ENCODE results near the gene XYLT2. TPM values are rescaled to one million over a fixed set of nuclear protein-coding genes. Genes with fewer than 3 reads are reported as not detected.

XYLT2 gene
- total and polyA plus RNA-seq, 10 of the 15 experiments (the other 5 are each of a cell fraction or from before 2014, with no cell fraction given): 0.82 to 20.6 (median 13.0) TPM

DNA sequence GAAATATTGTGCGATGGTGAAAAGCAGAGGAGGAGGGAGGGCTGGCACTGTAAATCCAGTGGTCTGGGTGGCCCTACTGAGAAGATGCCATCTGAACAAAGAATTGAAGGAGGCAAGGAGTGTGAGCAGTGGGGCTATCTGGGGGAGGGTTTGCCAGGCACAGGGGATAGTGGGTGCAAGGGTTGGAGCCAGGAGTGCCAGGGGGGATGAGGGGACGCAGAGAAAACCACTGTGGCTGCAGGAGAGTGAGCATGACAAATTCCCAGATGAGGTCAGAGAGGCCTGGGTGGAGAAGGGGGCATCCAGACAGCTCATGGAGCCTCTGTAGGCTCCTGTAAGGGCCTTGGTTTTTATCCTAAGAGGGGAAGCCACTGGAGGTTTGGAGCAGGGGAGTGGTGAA, 4.8 kb downstream of the XYLT2 start:
- Histone ChIP-seq H3K27ac (ENCODE audit: control insufficient read depth, insufficient read depth) (no peak overlapping the region), H3K4me2 (ENCODE audit: control insufficient read depth, insufficient read depth) (no peak overlapping the region), H3K9ac (ENCODE audit: control insufficient read depth, insufficient read depth, low read length) (no peak overlapping the region), H2AFZ (ENCODE audit: control insufficient read depth, low read depth, low read length) (no peak overlapping the region), H3K36me3 (ENCODE audit: control insufficient read depth in 2 of 2, insufficient read depth in 2 of 2, low read length in 1 of 2) (peaks cover 3 to 15% of the 10 kb centered on the region in 2 experiments; a peak in 3 of 4 replicates), H4K20me1 (ENCODE audit: control insufficient read depth, insufficient read depth) (no peaks in the 10 kb centered on the region), H3K79me2 (ENCODE audit: control insufficient read depth, insufficient read depth, low read length) (peaks cover 5% of the 10 kb centered on the region), H3K9me3 (replicated peaks; ENCODE audit: control insufficient read depth, insufficient read depth, low read length) (no peaks in the 10 kb centered on the region), H3K4me3 (no peak overlapping the region), H3K4me1 (ENCODE audit: control insufficient read depth, insufficient read depth, low read length) (no peaks in the 10 kb centered on the region; the same call in 1 of the 2 replicates), H3K27me3 (replicated peaks in 1 of 2; ENCODE audit: control insufficient read depth in 2 of 2, insufficient read depth in 2 of 2, low read length in 1 of 2) (no peaks in the 10 kb centered on the region)
- ATAC-seq (no peak), DNase-seq (ENCODE audit: low read depth, low spot score) (no peak), FAIRE-seq (no peak)
- ChIA-PET CTCF (interaction anchor here (8.0 kb wide), 1 partner anchor 11 kb away, joined by 68 read pairs; no protein-coding TSS in a partner anchor), POLR2A (no interaction called here), RAD21 (ENCODE audit: unreplicated experiment) (no interaction called here), SMC1A (ENCODE audit: uncharacterized antibody, unreplicated experiment) (no interaction called here)
- WGBS (ENCODE audit: insufficient coverage, insufficient replicate concordance, low lambda C conversion rate, missing lambda C conversion rate): 91% methylated on average over 2 of the region's 2 CpGs
- in situ Hi-C loops (cut with MboI) (no loop called here), intact Hi-C loops (cut with micrococcal nuclease; ENCODE audit: unreplicated experiment) (no loop called here)
- BruUV-seq (replicated peaks): no TSS peak
- TF ChIP-seq, protein P1, sequence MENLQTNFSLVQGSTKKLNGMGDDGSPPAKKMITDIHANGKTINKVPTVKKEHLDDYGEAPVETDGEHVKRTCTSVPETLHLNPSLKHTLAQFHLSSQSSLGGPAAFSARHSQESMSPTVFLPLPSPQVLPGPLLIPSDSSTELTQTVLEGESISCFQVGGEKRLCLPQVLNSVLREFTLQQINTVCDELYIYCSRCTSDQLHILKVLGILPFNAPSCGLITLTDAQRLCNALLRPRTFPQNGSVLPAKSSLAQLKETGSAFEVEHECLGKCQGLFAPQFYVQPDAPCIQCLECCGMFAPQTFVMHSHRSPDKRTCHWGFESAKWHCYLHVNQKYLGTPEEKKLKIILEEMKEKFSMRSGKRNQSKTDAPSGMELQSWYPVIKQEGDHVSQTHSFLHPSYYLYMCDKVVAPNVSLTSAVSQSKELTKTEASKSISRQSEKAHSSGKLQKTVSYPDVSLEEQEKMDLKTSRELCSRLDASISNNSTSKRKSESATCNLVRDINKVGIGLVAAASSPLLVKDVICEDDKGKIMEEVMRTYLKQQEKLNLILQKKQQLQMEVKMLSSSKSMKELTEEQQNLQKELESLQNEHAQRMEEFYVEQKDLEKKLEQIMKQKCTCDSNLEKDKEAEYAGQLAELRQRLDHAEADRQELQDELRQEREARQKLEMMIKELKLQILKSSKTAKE (IDR thresholded peaks at IDR 0.05; ENCODE audit: low read depth, poor library complexity, severe bottlenecking): no peak
- TF ChIP-seq RAD21 (IDR thresholded peaks at IDR 0.05; ENCODE audit: insufficient read depth, low read depth, low read length) (no peak), RCOR1 (conservative IDR thresholded peaks at IDR 0.05; ENCODE audit: low read depth, low read length) (no peak), SMC3 (IDR thresholded peaks at IDR 0.05; ENCODE audit: borderline replicate concordance, low read length) (no peak), CBX5 (IDR thresholded peaks at IDR 0.05; ENCODE audit: low read depth) (no peak), NBN (IDR thresholded peaks at IDR 0.05) (no peak), FOXM1 (IDR thresholded peaks at IDR 0.05; ENCODE audit: low read depth, low read length) (no peak), SMARCA5 (IDR thresholded peaks at IDR 0.05) (no peak)
- TF ChIP-seq, protein P2, sequence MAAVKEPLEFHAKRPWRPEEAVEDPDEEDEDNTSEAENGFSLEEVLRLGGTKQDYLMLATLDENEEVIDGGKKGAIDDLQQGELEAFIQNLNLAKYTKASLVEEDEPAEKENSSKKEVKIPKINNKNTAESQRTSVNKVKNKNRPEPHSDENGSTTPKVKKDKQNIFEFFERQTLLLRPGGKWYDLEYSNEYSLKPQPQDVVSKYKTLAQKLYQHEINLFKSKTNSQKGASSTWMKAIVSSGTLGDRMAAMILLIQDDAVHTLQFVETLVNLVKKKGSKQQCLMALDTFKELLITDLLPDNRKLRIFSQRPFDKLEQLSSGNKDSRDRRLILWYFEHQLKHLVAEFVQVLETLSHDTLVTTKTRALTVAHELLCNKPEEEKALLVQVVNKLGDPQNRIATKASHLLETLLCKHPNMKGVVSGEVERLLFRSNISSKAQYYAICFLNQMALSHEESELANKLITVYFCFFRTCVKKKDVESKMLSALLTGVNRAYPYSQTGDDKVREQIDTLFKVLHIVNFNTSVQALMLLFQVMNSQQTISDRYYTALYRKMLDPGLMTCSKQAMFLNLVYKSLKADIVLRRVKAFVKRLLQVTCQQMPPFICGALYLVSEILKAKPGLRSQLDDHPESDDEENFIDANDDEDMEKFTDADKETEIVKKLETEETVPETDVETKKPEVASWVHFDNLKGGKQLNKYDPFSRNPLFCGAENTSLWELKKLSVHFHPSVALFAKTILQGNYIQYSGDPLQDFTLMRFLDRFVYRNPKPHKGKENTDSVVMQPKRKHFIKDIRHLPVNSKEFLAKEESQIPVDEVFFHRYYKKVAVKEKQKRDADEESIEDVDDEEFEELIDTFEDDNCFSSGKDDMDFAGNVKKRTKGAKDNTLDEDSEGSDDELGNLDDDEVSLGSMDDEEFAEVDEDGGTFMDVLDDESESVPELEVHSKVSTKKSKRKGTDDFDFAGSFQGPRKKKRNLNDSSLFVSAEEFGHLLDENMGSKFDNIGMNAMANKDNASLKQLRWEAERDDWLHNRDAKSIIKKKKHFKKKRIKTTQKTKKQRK (IDR thresholded peaks at IDR 0.05; ENCODE audit: low read depth, low read length): no peak
- TF ChIP-seq, protein P3, sequence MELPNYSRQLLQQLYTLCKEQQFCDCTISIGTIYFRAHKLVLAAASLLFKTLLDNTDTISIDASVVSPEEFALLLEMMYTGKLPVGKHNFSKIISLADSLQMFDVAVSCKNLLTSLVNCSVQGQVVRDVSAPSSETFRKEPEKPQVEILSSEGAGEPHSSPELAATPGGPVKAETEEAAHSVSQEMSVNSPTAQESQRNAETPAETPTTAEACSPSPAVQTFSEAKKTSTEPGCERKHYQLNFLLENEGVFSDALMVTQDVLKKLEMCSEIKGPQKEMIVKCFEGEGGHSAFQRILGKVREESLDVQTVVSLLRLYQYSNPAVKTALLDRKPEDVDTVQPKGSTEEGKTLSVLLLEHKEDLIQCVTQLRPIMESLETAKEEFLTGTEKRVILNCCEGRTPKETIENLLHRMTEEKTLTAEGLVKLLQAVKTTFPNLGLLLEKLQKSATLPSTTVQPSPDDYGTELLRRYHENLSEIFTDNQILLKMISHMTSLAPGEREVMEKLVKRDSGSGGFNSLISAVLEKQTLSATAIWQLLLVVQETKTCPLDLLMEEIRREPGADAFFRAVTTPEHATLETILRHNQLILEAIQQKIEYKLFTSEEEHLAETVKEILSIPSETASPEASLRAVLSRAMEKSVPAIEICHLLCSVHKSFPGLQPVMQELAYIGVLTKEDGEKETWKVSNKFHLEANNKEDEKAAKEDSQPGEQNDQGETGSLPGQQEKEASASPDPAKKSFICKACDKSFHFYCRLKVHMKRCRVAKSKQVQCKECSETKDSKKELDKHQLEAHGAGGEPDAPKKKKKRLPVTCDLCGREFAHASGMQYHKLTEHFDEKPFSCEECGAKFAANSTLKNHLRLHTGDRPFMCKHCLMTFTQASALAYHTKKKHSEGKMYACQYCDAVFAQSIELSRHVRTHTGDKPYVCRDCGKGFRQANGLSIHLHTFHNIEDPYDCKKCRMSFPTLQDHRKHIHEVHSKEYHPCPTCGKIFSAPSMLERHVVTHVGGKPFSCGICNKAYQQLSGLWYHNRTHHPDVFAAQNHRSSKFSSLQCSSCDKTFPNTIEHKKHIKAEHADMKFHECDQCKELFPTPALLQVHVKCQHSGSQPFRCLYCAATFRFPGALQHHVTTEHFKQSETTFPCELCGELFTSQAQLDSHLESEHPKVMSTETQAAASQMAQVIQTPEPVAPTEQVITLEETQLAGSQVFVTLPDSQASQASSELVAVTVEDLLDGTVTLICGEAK (IDR thresholded peaks at IDR 0.05; ENCODE audit: borderline replicate concordance): no peak
- TF ChIP-seq, protein P4, sequence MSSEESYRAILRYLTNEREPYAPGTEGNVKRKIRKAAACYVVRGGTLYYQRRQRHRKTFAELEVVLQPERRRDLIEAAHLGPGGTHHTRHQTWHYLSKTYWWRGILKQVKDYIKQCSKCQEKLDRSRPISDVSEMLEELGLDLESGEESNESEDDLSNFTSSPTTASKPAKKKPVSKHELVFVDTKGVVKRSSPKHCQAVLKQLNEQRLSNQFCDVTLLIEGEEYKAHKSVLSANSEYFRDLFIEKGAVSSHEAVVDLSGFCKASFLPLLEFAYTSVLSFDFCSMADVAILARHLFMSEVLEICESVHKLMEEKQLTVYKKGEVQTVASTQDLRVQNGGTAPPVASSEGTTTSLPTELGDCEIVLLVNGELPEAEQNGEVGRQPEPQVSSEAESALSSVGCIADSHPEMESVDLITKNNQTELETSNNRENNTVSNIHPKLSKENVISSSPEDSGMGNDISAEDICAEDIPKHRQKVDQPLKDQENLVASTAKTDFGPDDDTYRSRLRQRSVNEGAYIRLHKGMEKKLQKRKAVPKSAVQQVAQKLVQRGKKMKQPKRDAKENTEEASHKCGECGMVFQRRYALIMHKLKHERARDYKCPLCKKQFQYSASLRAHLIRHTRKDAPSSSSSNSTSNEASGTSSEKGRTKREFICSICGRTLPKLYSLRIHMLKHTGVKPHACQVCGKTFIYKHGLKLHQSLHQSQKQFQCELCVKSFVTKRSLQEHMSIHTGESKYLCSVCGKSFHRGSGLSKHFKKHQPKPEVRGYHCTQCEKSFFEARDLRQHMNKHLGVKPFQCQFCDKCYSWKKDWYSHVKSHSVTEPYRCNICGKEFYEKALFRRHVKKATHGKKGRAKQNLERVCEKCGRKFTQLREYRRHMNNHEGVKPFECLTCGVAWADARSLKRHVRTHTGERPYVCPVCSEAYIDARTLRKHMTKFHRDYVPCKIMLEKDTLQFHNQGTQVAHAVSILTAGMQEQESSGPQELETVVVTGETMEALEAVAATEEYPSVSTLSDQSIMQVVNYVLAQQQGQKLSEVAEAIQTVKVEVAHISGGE (CRISPR knock-in tag; IDR thresholded peaks at IDR 0.05): no peak

Data from GM12878 (cell line).